Measurements from ENCODE around the gene ATG3. TPM values are rescaled to one million over a fixed set of nuclear protein-coding genes. Genes with fewer than 3 reads are reported as not detected.

Gene ATG3
- total RNA-seq, 2 donors from 2014 or later: 34.6 to 65.3 TPM

Other genes starting within 250 kb of the ATG3 start
- gene CD200, start 228.8 kb downstream of the ATG3 start, total RNA-seq: 10 to 100 TPM in 1 of 2 donors, 1 to 10 TPM in 1; 5.1 to 26.8 TPM
- 10 to 100 TPM; 10.4 to 14.2 TPM for gene BTLA, start 62.5 kb downstream of the ATG3 start, total RNA-seq
- 10 to 100 TPM; 18.1 to 19.8 TPM for gene SLC35A5, start 83 bp upstream of the ATG3 start, total RNA-seq
- gene CCDC80, start 79.2 kb upstream of the ATG3 start, total RNA-seq: not detected

Measured in activated T-helper 17 cell treated with anti-CD3 and anti-CD28 coated beads, Interleukin-2, amount 50 U/mL, for 72 hours (primary cell).